HUDEP-2 (cell line): ENCODE data around the gene BCL2L1.

Experiments
- DNase-seq, 76 experiments: peaks; one replicate each; lab custom pipeline; 2025; ENCODE audit not compliant: unreplicated experiment in 76 of 76; lab: John Stamatoyannopoulos, UW

Gene BCL2L1

DNA sequence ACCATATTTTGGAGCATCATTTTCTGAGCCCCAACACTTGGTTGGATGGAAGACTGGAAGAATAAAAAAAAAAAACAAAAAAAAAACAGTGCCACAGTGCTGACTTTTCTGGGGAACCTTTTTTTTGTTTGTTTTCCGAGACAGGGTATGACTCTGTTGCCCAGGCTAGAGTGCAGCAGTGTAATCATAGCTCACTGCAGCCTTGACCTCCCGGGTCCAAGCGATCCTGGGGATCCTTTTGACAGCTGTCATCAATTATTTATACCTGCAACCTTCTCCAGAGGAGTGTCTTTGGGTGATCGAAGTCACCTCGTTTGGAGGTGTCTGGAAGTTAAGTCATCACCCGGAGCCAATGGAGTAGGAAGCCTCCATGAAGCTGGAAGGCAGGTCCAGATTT is 8.7 kb upstream of the BCL2L1 start:
- no peak for DNase-seq

GRCh38 chr20:31723319-31724078 is 831 bp upstream of the BCL2L1 start:
- DNase-seq = peak; percentile 50 to 99 (median 96)

DNA sequence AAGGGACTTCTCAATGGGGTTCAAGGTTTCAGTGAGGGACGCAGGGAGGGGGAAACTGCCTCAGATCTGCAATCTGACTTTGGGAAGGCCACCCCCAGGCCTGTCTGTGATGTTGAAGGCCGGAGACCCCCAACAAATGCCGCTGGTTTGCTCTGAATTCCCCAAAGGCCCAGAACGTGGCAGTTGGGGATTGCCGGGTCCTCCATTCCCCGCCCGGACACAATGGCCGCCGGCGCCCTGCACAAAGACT is 326 bp upstream of the BCL2L1 start:
- DNase-seq = peak in 1 of 76 experiments; percentile 69

GRCh38 chr20:31721408-31722256 is 1.0 kb downstream of the BCL2L1 start:
- peak in 2 of 76 experiments; percentile 12 to 18 for DNase-seq

DNA sequence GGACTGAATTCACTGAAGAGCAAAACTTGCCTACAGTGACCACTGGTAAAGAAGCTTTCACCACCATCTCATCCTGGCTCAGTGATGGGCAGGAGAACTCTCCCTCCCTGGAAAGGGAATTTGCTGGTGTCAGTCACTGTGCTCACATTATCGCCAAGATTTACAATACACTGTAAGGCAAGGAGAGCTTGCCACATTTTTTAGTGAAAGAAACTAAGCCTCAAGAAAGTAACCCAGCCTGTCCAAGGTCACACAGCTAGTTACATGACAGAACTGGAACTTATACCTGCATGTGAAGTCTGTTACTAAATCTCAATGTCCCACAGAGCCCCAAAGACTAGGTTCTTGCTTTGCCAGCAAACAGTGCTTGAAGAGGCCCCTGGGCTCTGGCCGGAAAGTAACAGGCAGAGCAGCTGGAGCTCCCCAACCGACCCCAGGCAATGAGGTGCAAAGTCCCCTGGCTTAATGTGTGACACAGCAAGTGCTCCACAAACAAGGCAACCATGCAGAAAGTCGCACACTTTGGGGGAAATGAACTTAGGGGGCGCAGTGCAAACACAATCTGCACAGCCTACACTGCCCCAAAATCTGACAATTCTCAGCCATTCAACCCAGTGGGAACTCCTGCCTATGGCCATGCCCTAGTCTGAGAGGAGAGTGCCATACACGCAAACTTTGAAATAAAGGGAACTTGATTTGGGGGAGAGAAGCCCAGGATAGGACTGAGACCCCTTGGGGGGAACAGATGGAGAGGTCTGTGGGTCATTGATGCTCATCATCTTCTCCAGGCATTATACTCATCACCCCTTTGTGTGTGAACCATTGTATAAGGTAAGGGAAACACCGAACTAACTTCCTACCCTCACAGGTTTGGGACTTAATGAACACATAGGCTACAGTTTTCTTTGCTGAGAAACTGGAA is 1.9 kb downstream of the BCL2L1 start:
- peak in 10 of 76 experiments; percentile 8 to 47 (median 26) for DNase-seq

DNA sequence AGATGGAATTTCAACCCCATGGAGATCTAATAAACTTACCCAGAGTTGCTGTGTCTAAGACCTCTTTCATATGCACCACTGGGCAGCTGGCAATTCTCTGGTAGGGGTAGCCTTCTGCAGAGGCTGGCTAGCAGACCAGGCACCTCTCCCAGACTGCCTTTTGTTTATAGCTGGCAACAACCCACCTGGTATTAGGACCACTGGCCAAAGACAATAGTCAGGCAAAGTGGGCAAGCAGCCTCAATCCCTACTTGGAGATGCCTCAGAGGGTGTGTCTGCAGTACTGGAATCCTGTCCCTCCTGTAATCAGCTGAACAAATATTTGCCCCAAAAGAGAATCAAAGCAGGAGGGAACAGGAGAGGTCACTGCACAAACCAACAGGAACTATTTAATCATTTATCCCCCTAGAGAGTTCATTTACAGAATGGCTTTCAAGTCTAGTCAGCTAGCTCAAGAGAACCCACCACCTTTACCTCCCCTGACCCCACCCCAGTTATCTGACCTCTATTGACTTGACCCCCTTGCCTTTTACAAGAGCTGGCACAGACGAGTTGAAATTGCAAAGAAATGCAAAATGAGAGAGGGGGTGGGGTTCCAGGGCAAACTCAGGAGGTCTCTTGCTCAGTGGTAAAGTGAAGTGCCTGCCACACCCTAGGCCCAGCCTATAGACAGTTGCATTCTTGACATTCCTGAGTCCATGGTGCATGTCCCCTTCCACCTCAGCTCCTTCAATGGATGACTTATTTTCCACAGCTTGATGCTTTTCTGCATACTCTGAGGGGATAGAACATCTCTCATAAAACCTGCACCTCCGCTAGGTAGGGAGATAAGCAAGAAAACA is 2.8 kb downstream of the BCL2L1 start:
- DNase-seq = peak in 2 of 76 experiments; percentile 24 to 34

GRCh38 chr20:31718952-31719643 is 3.6 kb downstream of the BCL2L1 start:
- no peak for DNase-seq

GRCh38 chr20:31717478-31718201 is 5.0 kb downstream of the BCL2L1 start:
- DNase-seq = no peak

DNA sequence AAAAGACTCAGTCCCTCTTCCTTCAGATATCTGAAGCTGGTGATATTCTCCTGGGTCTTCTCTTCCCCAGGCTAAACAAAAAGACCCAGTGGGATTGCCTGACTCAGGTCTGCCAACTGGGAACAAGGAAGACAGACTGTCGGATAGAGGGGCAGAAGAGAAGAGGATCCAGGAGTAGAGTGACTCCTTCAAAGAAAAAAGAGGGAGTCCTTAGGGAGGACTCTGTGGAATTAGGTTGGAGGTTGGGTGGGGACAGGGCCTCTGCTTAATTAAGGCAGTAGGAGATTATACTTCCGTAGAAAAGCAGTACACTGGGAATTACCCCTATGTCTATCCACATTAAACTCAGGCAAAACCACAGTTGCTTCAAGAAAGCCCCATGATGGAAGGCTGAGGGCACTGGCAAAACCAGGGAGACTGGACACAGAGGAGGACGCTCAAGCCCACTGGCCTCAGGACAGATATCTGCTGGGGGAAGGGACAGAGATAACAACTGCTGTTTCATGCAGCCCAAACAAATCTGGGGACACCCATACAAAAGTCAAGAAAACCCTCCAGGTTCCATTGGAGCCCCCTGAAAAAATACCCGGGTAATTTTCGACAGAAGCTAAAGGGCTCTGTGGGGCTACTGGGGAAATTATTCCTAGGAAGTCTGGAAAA is 5.7 kb downstream of the BCL2L1 start:
- no peak for DNase-seq

DNA sequence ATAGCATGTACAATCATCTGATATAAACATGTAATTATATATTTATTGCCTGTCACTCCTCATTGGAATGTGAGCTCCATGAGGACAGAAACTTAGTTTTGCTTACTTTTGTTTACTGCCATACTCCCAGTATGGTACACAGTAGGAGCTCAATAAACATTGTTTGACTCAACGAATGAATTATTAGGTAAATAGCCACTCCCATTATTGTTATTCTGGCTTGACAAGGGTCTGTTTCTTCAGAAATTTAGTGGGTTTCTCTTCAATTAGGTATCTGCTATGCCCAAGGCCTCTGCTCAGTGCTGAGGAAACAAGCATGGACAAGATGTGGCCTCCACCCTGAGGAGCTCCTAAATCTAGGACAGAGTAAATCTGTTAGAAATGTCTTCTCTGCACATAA is 6.3 kb downstream of the BCL2L1 start:
- no peak for DNase-seq

- DNase-seq = peak in 1 of 76 experiments; percentile 25
These were observed 6.9 kb downstream of the BCL2L1 start for GRCh38 chr20:31715766-31716165.

DNA sequence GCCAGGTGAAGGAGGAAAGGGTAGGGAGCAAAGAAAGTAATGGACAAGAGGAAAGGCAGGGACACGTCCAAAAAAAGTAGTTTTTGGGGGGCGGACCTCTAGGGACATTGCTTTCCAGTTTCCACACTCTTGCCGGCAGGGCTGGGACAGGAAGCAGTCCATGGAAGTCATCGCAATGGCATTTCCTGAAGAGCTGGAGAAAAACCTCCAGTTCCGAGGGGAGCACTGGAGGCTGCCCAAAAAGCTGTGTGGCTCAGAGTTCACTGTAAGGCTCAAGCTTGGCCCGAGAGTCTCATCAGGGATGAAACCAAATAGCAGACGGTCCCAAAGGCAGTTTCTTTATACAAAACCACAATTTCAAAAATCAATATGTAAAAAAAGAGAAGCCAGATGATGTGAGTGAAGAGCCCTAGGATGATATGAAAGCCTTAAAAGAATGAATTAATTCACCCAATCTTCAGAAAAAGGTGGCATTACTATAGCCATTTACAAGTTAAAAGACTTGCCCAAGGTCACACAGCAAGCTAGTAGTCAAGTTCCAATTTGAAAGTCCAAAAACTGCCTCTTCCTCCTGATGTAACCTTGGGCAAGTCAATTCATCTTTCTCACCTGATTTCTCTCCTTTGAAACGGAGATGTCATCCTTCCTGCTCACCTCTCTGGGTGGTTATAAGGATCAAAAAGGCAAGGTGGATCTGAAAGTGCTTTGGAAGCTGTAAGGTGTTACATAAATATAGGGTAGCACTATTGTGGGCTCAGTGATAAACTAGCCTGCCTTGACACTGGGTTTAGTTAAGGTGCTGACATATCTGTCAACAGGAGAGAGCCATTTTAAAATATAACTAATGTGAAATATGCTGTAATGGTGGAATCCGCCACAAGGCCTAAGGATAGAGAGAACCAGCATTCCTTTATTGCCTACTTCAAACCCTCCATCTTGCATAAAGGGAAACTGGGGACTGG is 9.1 kb downstream of the BCL2L1 start:
- no peak for DNase-seq

GRCh38 chr20:31712564-31713311 is 9.9 kb downstream of the BCL2L1 start:
- DNase-seq = no peak

DNA sequence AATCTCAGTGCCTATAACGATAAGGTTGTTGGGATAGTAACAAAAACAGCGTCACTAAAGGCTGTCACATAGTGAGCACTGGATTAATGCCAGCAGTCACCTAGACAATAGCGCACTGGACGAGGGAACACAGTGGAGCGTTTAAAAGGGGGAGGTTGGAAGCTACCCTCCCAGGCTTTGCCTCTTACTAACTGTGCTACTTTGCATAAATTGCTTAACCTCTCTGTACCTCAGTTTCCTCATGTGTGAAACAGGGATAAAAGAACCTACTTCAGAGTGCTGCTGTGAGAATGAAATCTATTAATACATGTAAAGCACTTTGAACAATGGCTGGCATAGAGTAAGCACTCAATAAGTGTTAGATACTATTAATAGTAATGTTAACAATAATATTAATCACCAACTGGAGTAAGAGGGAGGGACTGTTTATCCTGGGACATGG is 10.5 kb downstream of the BCL2L1 start:
- peak in 9 of 76 experiments; percentile 34 to 68 (median 51) for DNase-seq

DNA sequence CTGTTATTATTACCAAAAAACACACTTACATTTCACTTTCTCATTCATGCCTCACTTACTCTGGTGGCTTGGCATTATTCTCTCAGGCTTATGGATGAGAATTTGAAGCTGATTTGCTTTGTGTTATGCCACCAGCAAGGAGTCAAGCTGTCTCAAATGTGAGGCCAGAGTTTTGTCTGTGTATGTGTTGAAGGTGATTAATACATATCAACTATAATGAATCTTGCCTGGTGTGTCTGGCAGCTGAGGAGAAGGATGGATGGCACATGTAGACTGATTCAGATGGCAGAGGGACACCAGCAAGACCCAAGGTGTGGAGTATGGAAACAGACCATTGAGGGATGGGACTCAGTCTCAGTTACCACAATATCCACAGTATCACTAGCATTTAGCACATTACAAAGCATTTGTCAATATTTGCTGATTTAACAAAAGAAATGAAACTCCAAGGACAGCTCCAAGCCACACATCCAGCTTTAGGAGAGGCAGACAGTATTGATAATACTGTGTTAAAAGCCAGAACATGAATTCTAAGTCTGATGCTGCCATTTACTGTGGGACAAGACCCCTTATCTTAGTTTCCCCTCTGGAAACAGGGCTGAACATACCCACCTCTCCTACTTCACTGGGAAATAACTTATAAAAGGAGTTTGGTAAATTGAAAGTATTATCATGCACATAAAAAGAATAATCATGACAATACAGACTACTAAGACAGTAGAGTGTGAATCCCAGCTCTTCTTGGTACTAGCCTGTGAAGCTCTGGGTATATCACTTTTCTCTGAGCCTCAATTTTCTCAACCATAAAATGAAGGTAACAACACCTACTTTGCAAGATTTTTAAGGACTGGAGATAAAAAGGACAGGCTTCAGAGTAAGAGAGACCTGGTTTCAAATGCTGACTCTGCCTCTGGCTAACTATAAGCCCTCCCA is 11.2 kb downstream of the BCL2L1 start:
- DNase-seq = no peak
